GM19351 (cell line): ENCODE measurements around the gene C18orf32.
A peak's percentile ranks its signal among the peaks of the same experiment; 100 is the strongest.
"Not testable (repeated sequence)": the region's sequence is repeated elsewhere in the genome, so short reads cannot be mapped to it uniquely, and the experiment has no call there.

ENCODE experiments used
- ATAC-seq: cut with Tn5 transposase; IDR thresholded peaks from one replicate; pipeline ENCODE4 v1.9.1; 2021; ENCODE audit warnings: mild to moderate bottlenecking, moderate library complexity; ENCODE audit not compliant: unreplicated experiment

Gene C18orf32

GRCh38 chr18:49472459-49472858 is 14.6 kb downstream of the C18orf32 start:
- no peak for ATAC-seq

GRCh38 chr18:49471532-49471931 is 15.5 kb downstream of the C18orf32 start:
- ATAC-seq = no peak

GRCh38 chr18:49467599-49467998 is 19.4 kb downstream of the C18orf32 start:
- no peak for ATAC-seq

DNA sequence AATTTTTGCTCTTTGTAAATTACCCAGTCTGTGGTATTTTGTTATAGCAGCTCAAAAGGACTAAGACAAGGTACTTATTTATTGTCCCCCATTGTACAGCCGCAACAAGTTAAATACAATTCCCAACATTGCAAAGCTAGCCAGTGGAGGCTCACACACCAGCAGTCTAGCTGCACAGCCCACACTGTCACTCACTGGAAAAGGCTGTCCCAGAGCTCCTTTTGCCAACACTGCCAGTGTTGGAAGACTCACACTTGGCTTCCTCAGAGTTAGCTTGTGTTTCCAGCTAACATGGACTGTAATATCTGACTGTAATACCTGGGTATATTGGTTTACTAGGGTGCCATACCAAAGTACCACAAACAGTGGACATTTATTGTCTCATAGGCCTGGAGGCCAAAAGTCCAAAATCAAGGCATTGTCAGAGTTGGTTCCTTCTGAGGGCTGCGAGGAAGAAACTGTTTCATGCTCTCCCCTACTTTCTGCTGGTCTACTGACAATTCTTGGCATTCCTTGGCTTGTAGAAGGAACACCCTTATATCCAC is 19.9 kb downstream of the C18orf32 start:
- no peak for ATAC-seq

DNA sequence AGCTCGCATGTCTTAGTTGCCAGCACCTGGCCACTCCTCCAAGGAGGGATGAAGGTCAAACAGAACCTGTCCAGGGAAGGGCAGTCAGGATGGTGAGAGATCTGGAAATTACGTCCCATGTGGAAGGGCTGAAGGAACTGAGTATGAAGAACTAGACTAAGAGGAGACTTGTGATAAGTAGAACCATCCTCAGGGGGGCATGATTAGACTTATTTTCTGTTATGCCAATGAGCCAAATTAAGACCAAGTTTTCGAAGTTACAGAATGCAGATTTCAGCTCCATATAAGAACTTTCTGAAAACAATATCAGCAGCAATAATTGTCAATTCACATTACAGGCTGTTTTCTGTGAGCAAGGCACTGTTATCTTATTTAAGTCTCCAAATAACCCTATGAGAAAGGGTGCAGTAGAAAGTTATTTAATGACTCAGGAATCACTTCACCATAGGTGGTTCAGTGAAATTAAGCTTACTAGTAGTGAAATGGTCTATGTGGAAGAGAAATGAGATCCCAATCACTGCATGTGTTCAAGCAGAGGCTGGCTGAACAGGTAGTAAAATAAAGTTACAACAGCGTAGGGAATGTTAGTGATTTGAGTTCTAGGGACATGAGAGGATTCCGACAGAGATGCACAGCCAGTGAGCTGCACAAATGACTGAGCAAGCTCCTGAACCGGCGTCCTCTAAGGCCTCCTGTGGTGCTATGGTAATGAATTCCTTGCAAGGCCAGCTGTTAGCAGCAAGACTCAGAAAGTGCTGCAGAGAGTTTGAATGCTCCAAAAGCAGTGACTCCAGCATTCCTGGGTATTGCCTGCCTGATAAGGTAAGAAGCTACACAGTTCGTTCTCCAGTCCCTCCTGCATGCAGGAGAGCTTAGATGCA is 22.1 kb downstream of the C18orf32 start:
- ATAC-seq = no peak

GRCh38 chr18:49461602-49461977 is 25.4 kb downstream of the C18orf32 start:
- ATAC-seq = no peak

DNA sequence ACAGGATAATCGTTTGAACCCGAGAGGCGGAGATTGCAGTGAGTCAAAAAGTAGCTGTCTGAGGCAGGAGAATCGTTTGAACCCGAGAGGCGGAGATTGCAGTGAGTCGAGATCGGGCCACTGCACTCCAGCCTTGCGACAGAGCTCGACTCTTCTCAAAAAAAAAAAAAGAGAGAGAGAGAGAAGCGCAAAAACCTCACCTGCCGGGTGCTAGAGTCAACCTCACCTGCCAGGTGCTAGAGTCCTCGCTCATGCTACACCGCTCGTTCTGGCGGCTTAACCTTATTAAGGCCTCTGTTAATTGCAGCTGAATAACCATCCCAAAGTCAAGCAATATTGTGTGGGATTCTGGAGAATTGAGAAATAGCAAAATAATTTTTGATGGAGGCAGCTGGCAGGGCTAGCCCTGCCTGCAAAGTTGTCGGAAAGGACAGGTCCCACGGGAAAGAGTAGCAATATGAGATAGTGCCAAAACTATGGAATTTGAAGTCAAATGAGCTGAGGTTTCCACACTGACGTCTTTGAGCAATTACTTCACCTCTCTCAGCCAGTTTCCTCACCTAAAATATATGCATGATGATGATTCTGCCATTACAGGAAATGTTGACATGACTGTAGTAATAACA is 25.9 kb downstream of the C18orf32 start:
- no peak for ATAC-seq

- ATAC-seq = peak; percentile 45
Observed at GRCh38 chr18:49459404-49460171, 27.4 kb downstream of the C18orf32 start.

- no peak for ATAC-seq
Observed at GRCh38 chr18:49457616-49458015, 29.4 kb downstream of the C18orf32 start.

GRCh38 chr18:49456794-49457193 is 30.2 kb downstream of the C18orf32 start:
- no peak for ATAC-seq

DNA sequence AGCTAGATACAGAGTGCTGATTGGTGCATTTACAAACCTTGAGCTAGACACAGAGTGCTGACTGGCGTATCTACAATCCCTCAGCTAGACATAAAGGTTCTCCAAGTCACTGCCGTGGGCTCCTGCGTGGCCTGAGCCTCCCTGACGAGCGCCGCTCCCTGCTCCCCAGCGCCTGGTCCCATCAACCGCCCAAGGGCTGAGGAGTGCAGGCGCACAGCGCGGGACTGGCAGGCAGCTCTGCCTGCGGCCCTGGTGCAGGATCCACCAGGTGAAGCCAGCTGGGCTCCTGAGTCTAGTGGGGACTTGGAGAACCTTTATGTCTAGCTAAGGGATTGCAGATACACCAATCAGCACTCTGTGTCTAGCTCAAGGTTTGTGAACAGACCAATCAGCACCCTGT is 34.5 kb downstream of the C18orf32 start:
- not testable (repeated sequence) for ATAC-seq

DNA sequence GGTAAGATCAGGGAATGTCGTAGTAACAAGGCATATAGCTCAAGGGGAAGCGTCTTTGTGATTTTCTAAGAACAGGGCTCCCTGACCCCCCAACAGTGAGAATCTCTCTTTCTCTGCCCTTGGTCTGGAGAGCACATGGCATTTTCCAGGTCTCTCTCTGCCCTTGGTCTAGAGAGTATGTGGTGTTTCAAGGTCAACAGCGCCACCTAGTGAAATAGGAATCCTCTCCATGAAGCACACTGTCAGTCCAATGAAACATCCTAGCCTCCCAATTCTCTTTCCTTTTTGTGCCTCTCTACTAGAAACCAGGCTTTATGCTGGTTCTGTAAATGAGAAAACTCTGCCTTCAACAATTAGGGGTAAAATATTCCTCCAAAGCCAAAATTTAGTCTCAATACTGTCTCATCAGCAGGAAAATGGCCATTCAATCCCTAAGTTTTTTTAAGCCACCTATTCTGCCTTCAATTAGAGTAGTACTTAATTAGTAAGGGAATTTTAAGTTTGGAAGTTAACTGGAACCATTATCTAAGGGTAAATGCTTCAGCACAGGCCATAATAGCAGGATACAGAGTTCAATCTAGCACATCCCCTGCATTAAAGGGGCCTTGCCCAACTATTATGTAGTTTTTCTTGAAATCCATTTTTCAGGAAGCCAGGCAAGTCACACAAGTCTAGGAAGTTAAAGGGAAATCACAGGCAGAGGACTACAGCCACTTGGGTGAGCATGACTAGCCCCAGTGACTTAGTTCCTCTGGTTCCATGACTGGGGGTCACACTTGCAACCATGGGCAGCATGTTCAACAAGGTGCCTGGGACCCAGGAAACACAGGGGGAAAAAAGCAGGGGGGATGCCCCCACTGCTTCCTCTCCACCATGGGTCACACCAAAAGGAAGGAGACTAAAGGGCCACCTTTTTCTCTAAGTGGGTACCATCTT is 39.0 kb downstream of the C18orf32 start:
- ATAC-seq = no peak

DNA sequence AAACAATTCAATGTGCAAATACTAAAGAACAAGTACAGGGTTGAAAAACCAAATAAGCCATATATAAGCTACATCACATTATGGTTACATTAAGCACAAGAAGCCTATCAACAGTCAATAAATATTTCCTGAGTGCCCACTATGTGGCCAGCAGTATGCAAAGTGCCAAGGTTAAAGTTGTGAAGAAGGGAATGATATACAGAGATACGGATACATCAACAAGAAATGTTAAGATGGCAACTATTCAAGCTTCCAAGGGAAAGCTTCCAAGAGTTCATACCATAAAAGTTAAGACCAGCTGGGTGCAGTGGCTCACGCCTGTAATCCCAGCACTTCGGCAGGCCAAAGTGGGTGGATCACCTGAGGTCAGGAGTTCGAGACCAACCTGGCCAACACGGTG is 40.6 kb downstream of the C18orf32 start:
- ATAC-seq = no peak

GRCh38 chr18:49444581-49444980 is 42.5 kb downstream of the C18orf32 start:
- no peak for ATAC-seq

DNA sequence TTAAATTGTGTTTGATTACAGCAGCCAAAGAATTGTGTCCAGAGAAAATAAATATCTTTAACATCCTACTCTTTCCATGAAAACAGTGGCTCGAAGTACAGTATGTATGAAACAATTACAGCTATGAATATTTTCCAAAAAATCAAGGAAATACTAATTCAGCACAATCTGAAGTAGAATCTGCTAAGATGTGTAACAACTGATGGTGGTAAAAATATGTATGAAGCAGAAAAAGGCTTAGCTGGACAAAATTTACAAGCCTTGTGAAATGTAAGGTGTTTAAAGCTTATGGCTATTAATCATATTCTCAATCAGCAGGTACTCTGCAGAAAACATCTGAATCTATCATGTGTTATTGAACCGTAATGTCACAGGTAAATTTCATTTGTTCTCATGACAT is 43.2 kb downstream of the C18orf32 start:
- no peak for ATAC-seq

GRCh38 chr18:49441338-49441938 is 45.6 kb downstream of the C18orf32 start:
- no peak for ATAC-seq

DNA sequence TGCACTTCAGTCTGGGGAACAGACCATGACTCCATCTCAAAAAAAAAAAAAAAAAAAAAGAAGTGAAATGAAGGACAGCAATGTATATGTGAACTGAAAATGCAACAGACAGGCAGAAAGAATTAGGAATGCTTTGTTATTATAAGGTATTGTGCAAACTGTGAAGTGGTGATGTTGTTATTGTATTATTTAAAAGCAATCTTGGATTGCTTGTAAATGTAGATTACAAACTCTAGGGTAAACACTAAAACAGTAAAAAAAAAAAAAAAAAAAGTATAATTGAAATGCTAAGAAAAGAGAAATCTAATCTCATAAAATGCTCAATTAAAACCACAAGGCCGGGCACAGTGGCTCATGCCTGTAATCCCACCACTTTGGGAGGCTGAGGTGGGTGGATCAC is 51.9 kb downstream of the C18orf32 start:
- ATAC-seq = no peak

DNA sequence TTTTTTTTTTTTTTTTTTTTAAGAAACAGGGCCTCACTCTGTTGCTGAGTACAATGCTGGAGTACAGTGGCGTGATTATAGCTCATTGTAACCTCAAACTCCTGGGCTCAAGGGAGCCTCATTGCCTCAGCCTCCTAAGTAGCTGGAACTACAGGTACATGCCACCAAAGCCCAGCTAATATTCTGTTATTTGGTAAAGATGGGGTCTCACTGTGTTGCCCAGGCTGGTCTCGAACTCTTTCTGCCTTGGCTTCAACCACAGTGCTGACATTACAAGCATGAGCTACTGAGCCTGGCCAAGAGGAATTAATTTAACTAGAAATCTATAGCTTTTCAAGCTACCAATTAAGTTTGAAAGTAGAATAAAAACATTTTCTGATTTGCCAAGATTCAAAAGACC is 54.4 kb downstream of the C18orf32 start:
- no peak for ATAC-seq

DNA sequence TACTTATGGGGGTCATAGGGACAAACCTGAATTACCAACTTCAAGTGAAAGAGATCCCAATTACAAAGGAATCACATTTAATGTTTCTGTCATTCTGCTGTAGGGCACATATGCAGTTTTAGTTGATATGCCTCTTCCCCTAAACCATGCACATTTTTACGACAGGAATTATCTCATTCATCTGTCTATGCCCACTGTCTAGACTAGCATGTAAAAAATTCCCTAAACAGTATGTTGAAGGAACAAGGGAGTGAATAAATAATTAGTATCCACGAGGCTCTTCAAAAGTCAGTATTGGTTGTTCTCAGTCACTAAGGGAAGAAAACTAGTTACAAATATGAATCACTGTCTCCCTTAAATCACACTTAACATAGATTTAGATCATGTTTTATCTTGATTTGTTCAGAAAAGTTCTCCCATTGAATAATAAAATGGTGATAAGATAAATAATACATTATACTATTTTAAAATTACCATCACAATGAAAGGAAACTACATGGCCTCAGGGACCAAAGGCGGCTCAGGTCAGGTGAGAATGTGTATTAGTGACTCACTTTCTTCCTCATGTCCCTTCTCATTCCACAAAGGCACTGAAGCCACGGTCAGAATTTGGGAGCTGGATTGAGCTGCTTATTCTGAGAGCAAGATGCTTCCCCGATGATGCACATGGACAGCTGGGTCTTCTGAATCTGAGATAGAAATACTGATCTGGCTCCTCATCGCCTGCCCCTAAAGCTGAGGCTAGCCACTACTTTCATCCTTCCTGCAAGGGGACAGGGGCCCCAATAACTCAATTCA is 55.7 kb downstream of the C18orf32 start:
- no peak for ATAC-seq
